Measurements from ENCODE around the gene G6PC2. TPM values are rescaled to one million over a fixed set of nuclear protein-coding genes. Genes with fewer than 3 reads are reported as not detected.

G6PC2 gene
- total RNA-seq, 1 donor from 2014 or later, result not detected

DNA sequence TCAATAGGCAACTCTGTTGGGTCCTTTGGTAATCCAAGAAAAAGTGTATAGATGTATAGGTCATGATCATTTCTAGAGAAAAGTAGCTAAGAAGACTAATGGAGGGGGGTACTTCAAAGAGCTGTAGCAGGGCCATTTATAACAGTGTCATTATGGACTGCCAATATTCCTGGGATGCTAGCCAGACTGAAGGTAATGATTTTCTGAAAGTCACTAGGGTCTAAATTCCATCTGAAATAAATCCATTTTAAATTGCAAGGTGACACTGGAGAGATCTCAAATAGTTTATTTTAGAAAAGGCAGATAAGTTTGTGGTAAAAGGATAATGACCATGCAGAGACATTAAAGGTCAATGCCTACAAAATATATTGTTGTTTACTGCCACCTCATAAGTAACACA lies 6.4 kb upstream of the G6PC2 start:
- no peak overlapping the region for H3K4me3 Mint-ChIP-seq (ENCODE audit: unreplicated experiment)
- H3K27me3 Mint-ChIP-seq (ENCODE audit: unreplicated experiment), result peaks cover 36% of the 10 kb centered on the region
- H3K36me3 Mint-ChIP-seq (ENCODE audit: unreplicated experiment), result no peaks in the 10 kb centered on the region
- no peak for DNase-seq (ENCODE audit: extremely low spot score, unreplicated experiment)
- no peak overlapping the region for H3K27ac Mint-ChIP-seq (ENCODE audit: unreplicated experiment)
- TF ChIP-seq, protein P1, sequence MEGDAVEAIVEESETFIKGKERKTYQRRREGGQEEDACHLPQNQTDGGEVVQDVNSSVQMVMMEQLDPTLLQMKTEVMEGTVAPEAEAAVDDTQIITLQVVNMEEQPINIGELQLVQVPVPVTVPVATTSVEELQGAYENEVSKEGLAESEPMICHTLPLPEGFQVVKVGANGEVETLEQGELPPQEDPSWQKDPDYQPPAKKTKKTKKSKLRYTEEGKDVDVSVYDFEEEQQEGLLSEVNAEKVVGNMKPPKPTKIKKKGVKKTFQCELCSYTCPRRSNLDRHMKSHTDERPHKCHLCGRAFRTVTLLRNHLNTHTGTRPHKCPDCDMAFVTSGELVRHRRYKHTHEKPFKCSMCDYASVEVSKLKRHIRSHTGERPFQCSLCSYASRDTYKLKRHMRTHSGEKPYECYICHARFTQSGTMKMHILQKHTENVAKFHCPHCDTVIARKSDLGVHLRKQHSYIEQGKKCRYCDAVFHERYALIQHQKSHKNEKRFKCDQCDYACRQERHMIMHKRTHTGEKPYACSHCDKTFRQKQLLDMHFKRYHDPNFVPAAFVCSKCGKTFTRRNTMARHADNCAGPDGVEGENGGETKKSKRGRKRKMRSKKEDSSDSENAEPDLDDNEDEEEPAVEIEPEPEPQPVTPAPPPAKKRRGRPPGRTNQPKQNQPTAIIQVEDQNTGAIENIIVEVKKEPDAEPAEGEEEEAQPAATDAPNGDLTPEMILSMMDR (IDR thresholded peaks at IDR 0.05), result no peak
- H3K4me1 Mint-ChIP-seq (ENCODE audit: unreplicated experiment), result peaks cover 9% of the 10 kb centered on the region
- no peaks in the 10 kb centered on the region for H3K9me3 Mint-ChIP-seq (ENCODE audit: unreplicated experiment)

DNA sequence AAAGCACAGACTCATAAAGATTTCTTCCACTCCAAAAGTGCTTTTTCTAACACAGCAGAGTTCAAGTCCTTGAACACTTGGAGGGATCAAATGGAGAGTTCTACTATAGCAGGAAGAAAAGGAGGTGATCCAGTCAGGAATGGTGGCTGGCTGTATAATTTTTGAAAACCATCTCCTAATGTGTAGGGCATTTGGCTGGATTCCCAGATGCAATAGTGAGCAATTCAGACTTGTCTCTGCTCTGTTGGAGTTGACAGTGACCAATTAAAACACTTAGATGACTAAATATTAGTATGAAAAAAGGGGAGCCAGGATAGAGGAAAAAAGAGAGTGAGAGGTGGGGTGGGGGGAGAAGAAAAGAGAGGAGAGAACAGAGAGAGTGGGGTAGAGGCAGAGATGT lies 5.3 kb upstream of the G6PC2 start:
- peaks cover 44% of the 10 kb centered on the region for H3K27me3 Mint-ChIP-seq (ENCODE audit: unreplicated experiment)
- no peaks in the 10 kb centered on the region for H3K4me1 Mint-ChIP-seq (ENCODE audit: unreplicated experiment)
- no peaks in the 10 kb centered on the region for H3K36me3 Mint-ChIP-seq (ENCODE audit: unreplicated experiment)
- H3K4me3 Mint-ChIP-seq (ENCODE audit: unreplicated experiment), result no peak overlapping the region
- no peak for DNase-seq (ENCODE audit: extremely low spot score, unreplicated experiment)
- TF ChIP-seq, protein P1 (IDR thresholded peaks at IDR 0.05), result no peak
- H3K9me3 Mint-ChIP-seq (ENCODE audit: unreplicated experiment), result no peaks in the 10 kb centered on the region
- no peak overlapping the region for H3K27ac Mint-ChIP-seq (ENCODE audit: unreplicated experiment)

DNA sequence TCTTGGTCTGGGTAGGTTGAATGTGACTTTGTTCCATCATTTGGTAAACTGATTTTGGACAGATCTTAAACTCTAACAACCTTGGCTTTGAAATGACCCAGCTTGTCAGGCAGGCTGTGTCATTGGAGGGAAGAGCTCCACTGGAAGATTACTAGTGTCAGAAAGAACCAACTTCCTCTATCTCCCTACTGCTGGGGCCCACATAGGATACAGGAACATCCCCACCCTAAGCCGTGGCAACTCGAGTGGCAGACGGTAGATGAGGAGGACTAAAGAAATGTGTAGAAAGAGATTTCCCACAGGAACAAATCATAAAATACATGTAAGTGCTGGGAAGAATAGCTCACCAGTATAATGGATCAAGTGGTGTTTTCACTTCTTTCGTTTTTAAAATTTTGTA lies 4.3 kb upstream of the G6PC2 start:
- Mint-ChIP-seq H3K4me3 (ENCODE audit: unreplicated experiment) (no peak overlapping the region), H3K4me1 (ENCODE audit: unreplicated experiment) (no peaks in the 10 kb centered on the region), H3K27ac (ENCODE audit: unreplicated experiment) (no peak overlapping the region), H3K9me3 (ENCODE audit: unreplicated experiment) (no peaks in the 10 kb centered on the region), H3K27me3 (ENCODE audit: unreplicated experiment) (peaks cover 49% of the 10 kb centered on the region), H3K36me3 (ENCODE audit: unreplicated experiment) (no peaks in the 10 kb centered on the region)
- no peak for DNase-seq (ENCODE audit: extremely low spot score, unreplicated experiment)
- TF ChIP-seq, protein P1 (IDR thresholded peaks at IDR 0.05), result no peak

DNA sequence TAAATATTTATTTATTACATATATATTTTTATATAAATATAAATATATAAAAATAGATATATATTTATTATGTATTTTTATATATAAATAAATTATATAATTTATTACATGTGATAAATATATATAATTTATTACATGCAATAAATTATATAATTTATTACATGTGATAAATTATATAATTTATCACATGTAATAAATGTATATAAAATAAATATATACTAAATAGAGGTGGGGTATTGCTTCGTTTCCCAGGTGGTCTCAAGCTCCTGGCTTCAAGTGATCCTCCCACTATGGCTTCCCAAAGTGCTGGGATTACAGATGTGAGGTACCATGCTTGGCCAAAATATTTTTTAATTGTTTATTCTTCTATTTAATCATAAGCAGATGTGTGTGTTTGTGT lies 3.6 kb upstream of the G6PC2 start:
- H3K4me1 Mint-ChIP-seq (ENCODE audit: unreplicated experiment), result no peaks in the 10 kb centered on the region
- no peak overlapping the region for H3K27ac Mint-ChIP-seq (ENCODE audit: unreplicated experiment)
- DNase-seq (ENCODE audit: extremely low spot score, unreplicated experiment), result no peak
- H3K36me3 Mint-ChIP-seq (ENCODE audit: unreplicated experiment), result no peaks in the 10 kb centered on the region
- H3K9me3 Mint-ChIP-seq (ENCODE audit: unreplicated experiment), result no peaks in the 10 kb centered on the region
- H3K4me3 Mint-ChIP-seq (ENCODE audit: unreplicated experiment), result no peak overlapping the region
- TF ChIP-seq, protein P1 (IDR thresholded peaks at IDR 0.05), result no peak
- peaks cover 47% of the 10 kb centered on the region for H3K27me3 Mint-ChIP-seq (ENCODE audit: unreplicated experiment)

DNA sequence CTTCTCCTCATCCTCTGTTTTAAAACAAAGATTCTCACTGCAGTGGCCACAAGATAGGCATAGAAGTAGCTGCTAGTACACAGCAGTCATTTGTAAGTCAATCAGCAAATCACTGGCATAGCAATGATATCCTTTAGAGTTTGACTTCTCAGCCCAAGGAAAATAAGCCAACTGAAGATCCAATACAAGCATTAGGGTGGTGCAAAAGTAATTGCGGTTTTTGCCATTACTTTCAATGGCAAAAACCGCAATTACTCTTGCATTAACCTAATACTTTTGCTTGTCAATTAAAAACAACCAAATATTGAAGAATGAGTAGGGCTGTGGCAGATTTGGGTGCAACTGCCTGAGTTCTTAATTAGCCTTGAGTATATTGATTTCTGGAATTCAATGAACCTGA lies 2.8 kb downstream of the G6PC2 start:
- Mint-ChIP-seq H3K36me3 (ENCODE audit: unreplicated experiment) (no peaks in the 10 kb centered on the region), H3K9me3 (ENCODE audit: unreplicated experiment) (no peaks in the 10 kb centered on the region), H3K4me3 (ENCODE audit: unreplicated experiment) (no peak overlapping the region), H3K4me1 (ENCODE audit: unreplicated experiment) (no peaks in the 10 kb centered on the region), H3K27ac (ENCODE audit: unreplicated experiment) (no peak overlapping the region), H3K27me3 (ENCODE audit: unreplicated experiment) (peaks cover 62% of the 10 kb centered on the region)
- no peak for DNase-seq (ENCODE audit: extremely low spot score, unreplicated experiment)
- TF ChIP-seq, protein P1 (IDR thresholded peaks at IDR 0.05), result no peak
